OCI-LY1 (cell line): Measurements from ENCODE around the gene ABCB9.

Experiments used
- CTCF ChIP-seq: fragments of 200-600 bp; sonication (generic), shearing (Covaris generic); IDR thresholded peaks from 2 replicates; pipeline ENCODE4 v1.5.1; 2017; ENCODE audit warnings: mild to moderate bottlenecking, antibody characterized with exemption, low read length, moderate library complexity, mixed read lengths
- EZH2 ChIP-seq: fragments of 200-600 bp; sonication (generic), shearing (Covaris generic); IDR thresholded peaks from 2 replicates; pipeline ENCODE4 v1.8.0; 2017; ENCODE audit warnings: borderline replicate concordance, mixed run types, mild to moderate bottlenecking, antibody characterized with exemption, low read length, moderate library complexity, mixed read lengths

- TF ChIP-seq CTCF (no peak), EZH2 (no peak)
Observed at GRCh38 chr12:122948605-122949004, 17.7 kb downstream of the ABCB9 start.
